Chondrocyte (in vitro differentiated cells): ENCODE data around the gene TMPRSS6. TPM values are rescaled to one million over a fixed set of nuclear protein-coding genes. Genes with fewer than 3 reads are reported as not detected.

Experiments
- DNase-seq: peaks from one replicate; pipeline ENCODE4 v3.0.0; 2021; ENCODE audit warnings: mixed read lengths, low spot score
- H3K27ac Mint-ChIP-seq: one replicate; pipeline ENCODE4 v1.8.0; 2021; ENCODE audit warnings: mild to moderate bottlenecking, moderate library complexity, mixed read lengths; ENCODE audit not compliant: unreplicated experiment
- H3K27me3 Mint-ChIP-seq: 2 replicates; pipeline ENCODE4 v1.8.0; 2021; ENCODE audit warnings: low read depth, mixed read lengths
- H3K36me3 Mint-ChIP-seq: 2 replicates; pipeline ENCODE4 v1.8.0; 2021; ENCODE audit warnings: low read depth, mixed read lengths
- H3K4me1 Mint-ChIP-seq: 2 replicates; pipeline ENCODE4 v1.8.0; 2021; ENCODE audit warnings: low read depth, mild to moderate bottlenecking, mixed read lengths
- H3K4me3 Mint-ChIP-seq: one replicate; pipeline ENCODE4 v1.8.0; 2021; ENCODE audit warnings: mild to moderate bottlenecking, moderate library complexity, mixed read lengths; ENCODE audit not compliant: unreplicated experiment
- H3K9me3 Mint-ChIP-seq: 2 replicates; pipeline ENCODE4 v1.8.0; 2021; ENCODE audit warnings: low read depth, mixed read lengths
- total RNA-seq: library from RNA; stranded (reverse); gene quantifications from 3 replicates; pipeline ENCODE4 v1.2.1, GENCODE V29; 2021
- TF ChIP-seq, protein P1 (sequence below): fragments of 200-600 bp; sonication (generic); IDR thresholded peaks from 2 replicates; pipeline ENCODE4 v1.5.0; 2021; ENCODE audit warnings: antibody characterized with exemption, mild to moderate bottlenecking, moderate library complexity

Gene TMPRSS6
- total RNA-seq, 1 donor from 2014 or later, result not detected

DNA sequence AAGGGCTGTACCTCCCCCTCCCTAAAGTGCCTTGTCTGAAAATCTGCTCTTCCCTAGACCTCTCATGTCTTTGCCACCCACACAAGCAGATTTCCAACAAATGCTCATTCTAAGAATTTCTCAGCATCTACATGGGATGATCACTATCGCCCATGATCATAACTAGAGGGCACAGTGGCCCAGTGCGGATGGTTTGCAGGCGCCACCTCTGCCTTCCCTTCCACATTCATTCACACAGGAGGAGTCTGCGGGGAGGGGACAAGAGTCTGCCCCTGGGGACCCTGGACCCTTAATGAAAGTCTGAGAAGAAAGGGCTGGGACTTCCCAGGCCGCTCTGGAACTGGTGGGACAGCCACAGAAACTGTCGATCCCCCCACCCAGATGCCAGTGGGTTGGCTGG is 29.1 kb downstream of the TMPRSS6 start:
- no peaks in the 10 kb centered on the region for H3K36me3 Mint-ChIP-seq
- no peaks in the 10 kb centered on the region for H3K4me1 Mint-ChIP-seq
- TF ChIP-seq, protein P1, sequence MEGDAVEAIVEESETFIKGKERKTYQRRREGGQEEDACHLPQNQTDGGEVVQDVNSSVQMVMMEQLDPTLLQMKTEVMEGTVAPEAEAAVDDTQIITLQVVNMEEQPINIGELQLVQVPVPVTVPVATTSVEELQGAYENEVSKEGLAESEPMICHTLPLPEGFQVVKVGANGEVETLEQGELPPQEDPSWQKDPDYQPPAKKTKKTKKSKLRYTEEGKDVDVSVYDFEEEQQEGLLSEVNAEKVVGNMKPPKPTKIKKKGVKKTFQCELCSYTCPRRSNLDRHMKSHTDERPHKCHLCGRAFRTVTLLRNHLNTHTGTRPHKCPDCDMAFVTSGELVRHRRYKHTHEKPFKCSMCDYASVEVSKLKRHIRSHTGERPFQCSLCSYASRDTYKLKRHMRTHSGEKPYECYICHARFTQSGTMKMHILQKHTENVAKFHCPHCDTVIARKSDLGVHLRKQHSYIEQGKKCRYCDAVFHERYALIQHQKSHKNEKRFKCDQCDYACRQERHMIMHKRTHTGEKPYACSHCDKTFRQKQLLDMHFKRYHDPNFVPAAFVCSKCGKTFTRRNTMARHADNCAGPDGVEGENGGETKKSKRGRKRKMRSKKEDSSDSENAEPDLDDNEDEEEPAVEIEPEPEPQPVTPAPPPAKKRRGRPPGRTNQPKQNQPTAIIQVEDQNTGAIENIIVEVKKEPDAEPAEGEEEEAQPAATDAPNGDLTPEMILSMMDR, result no peak
- no peak for DNase-seq
- no peak overlapping the region for H3K4me3 Mint-ChIP-seq
- H3K27ac Mint-ChIP-seq, result no peak overlapping the region
- peaks cover 37% of the 10 kb centered on the region for H3K27me3 Mint-ChIP-seq
- no peaks in the 10 kb centered on the region for H3K9me3 Mint-ChIP-seq

DNA sequence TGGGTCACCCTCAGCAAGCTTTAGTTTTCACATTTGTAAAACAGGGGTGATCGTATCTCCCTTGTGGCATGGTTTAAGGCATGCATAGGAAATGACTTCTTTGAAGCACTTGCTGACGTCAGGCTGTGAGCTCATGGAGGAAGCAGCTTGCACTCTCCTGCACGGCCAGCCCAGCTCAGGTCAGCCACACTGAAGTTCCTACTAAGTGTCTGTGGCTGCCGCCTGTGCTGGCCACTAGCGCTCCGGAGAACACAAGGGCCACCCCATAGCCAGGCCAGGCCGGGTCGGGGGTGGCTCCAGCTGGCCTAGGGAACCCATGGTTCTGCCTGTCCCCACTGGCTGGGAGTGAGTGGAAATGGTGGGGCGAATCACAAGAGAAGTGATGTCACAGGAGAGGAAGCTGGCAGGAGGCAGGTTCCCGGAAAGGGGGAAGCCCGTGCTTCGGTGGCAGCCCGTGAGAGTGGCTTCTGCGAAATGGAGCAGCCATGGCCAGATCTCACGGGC is 29.8 kb downstream of the TMPRSS6 start:
- Mint-ChIP-seq H3K27ac (no peak overlapping the region), H3K4me1 (no peaks in the 10 kb centered on the region)
- no peak for DNase-seq

DNA sequence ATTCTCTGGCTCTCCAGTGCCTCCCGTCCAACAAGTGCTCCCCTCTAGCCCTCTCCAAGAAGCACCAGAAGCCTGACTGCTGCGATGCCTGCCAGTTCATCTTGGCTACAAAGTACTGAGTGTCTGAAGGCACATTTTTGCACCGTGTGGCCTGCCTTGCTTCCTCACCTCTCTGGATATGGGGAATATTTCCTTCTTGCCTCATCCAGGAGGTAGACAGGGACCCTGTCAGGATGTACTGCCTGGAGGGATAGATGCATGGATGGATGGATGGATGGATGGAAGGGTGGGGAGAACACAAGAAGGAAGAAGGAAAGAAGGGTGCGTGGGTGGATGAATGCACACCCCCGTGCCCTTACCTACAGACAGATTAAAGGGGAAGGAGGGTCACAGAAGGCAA is 30.4 kb downstream of the TMPRSS6 start:
- Mint-ChIP-seq H3K9me3 (no peaks in the 10 kb centered on the region), H3K27ac (no peak overlapping the region), H3K4me1 (no peaks in the 10 kb centered on the region), H3K4me3 (no peak overlapping the region), H3K36me3 (no peaks in the 10 kb centered on the region), H3K27me3 (peaks cover 46% of the 10 kb centered on the region)
- TF ChIP-seq, protein P1, result no peak
- no peak for DNase-seq

More for the DNA sequence above, 29.8 kb downstream of the TMPRSS6 start:
- Mint-ChIP-seq H3K36me3 (no peaks in the 10 kb centered on the region), H3K9me3 (no peaks in the 10 kb centered on the region), H3K4me3 (no peak overlapping the region), H3K27me3 (peaks cover 43% of the 10 kb centered on the region)
- TF ChIP-seq, protein P1, result no peak

DNA sequence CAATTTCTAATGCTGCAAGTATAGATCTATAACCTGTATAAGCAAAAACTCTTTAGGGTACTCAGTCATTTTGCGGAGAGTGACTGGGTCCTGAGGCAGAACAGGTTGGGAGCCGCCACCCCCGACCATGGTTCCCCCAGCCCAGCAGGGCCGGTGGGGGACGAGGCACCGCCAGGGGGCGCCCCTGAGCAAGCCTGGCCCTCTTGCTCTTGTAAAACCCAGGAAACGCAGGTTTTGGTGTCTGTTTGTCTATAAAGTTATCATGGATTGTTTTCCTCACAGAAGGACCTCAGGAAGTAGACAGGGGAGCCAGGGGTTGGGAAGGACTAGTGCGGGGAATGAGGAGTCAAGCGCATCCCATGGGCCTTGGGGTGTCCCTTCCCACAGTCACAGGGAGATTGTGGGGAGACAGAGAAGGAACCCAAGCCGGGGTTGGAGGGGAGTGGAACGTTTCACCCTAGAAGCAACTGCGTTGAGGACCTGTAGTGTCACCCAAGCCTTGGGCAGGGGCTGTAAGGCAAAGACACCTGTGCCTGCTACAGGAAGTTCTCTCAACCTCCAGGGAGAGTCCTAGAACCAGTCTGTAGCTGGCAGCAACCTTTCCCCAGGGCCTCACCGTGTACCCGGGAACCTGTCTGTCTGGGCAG is 31.6 kb downstream of the TMPRSS6 start:
- DNase-seq, result no peak
- H3K27ac Mint-ChIP-seq, result no peak overlapping the region
- TF ChIP-seq, protein P1, result peak; percentile 95
- no peaks in the 10 kb centered on the region for H3K9me3 Mint-ChIP-seq
- H3K4me1 Mint-ChIP-seq, result no peaks in the 10 kb centered on the region
- no peaks in the 10 kb centered on the region for H3K36me3 Mint-ChIP-seq
- H3K27me3 Mint-ChIP-seq, result peaks cover 47% of the 10 kb centered on the region
- no peak overlapping the region for H3K4me3 Mint-ChIP-seq

DNA sequence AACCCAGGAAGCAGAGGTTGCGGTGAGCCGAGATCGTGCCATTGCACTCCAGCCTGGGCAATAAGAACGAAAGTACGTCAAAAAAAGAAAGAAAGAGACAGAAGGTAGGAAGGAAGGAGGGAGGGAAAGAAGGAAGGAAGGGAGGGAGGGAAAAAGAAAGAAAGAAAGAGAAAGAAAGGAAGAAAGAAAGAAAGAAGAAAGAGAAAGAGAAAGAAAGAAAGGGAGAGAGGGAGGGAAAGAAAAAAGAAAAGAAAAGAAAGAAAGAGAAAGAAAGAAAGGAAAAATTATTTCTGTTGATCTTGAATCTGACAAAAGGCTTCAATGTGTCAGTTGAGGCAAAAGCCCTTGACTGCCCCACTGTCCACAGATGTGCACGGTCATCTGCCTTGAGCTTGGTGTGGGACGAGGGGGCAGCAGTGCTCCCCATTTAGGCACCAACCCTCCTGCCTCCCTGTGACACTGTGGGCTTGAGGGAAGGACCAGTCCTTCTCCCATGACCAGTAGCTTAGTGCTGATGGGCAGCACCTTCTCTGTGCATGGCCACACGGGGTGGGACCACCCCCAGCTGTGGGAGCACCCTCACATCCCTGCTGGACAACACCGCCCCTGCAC is 33.6 kb downstream of the TMPRSS6 start:
- Mint-ChIP-seq H3K4me3 (no peak overlapping the region), H3K27ac (no peak overlapping the region), H3K36me3 (no peaks in the 10 kb centered on the region), H3K9me3 (no peaks in the 10 kb centered on the region), H3K4me1 (no peaks in the 10 kb centered on the region), H3K27me3 (peaks cover 45% of the 10 kb centered on the region)
- no peak for DNase-seq
- TF ChIP-seq, protein P1, result no peak
